ENCODE results near the gene ZNF516. TPM values are rescaled to one million over a fixed set of nuclear protein-coding genes. Genes with fewer than 3 reads are reported as not detected.
A peak's percentile ranks its signal among the peaks of the same experiment; 100 is the strongest.

ZNF516 gene
- total RNA-seq, 1 donor, result 27.7 TPM

GRCh38 chr18:76518860-76519538 is 24.0 kb upstream of the ZNF516 start:
- Histone ChIP-seq H3K4me3 (ENCODE audit: low read length) (peak overlapping the region; percentile 42), H3K27me3 (ENCODE audit: insufficient read depth, low read length) (peaks cover 18% of the 10 kb centered on the region), H3K4me1 (ENCODE audit: insufficient read depth, low read length) (peaks cover 11% of the 10 kb centered on the region), H3K9me3 (ENCODE audit: low read depth, low read length) (no peaks in the 10 kb centered on the region)

GRCh38 chr18:76518123-76518859 is 23.2 kb upstream of the ZNF516 start:
- peaks cover 11% of the 10 kb centered on the region for H3K4me1 ChIP-seq (ENCODE audit: insufficient read depth, low read length)
- H3K4me3 ChIP-seq (ENCODE audit: low read length), result peak overlapping the region; percentile 42
- H3K9me3 ChIP-seq (ENCODE audit: low read depth, low read length), result no peaks in the 10 kb centered on the region
- peaks cover 18% of the 10 kb centered on the region for H3K27me3 ChIP-seq (ENCODE audit: insufficient read depth, low read length)

- peaks cover 11% of the 10 kb centered on the region for H3K4me1 ChIP-seq (ENCODE audit: insufficient read depth, low read length)
These were observed 20.5 kb upstream of the ZNF516 start for GRCh38 chr18:76515576-76515975.

GRCh38 chr18:76514573-76514972 is 19.5 kb upstream of the ZNF516 start:
- H3K4me1 ChIP-seq (ENCODE audit: insufficient read depth, low read length), result peaks cover 11% of the 10 kb centered on the region
- H3K4me3 ChIP-seq (ENCODE audit: low read length), result no peak overlapping the region
- peaks cover 18% of the 10 kb centered on the region for H3K27me3 ChIP-seq (ENCODE audit: insufficient read depth, low read length)
- no peaks in the 10 kb centered on the region for H3K9me3 ChIP-seq (ENCODE audit: low read depth, low read length)

More at GRCh38 chr18:76515576-76515975, 20.5 kb upstream of the ZNF516 start:
- no peak overlapping the region for H3K4me3 ChIP-seq (ENCODE audit: low read length)
- no peaks in the 10 kb centered on the region for H3K9me3 ChIP-seq (ENCODE audit: low read depth, low read length)
- H3K27me3 ChIP-seq (ENCODE audit: insufficient read depth, low read length), result peaks cover 18% of the 10 kb centered on the region

- Histone ChIP-seq H3K9me3 (ENCODE audit: low read depth, low read length) (no peaks in the 10 kb centered on the region), H3K4me3 (ENCODE audit: low read length) (no peak overlapping the region), H3K4me1 (ENCODE audit: insufficient read depth, low read length) (peaks cover 47% of the 10 kb centered on the region), H3K27me3 (ENCODE audit: insufficient read depth, low read length) (no peaks in the 10 kb centered on the region)
These were observed 12.9 kb upstream of the ZNF516 start for GRCh38 chr18:76507830-76508385.

- H3K4me1 ChIP-seq (ENCODE audit: insufficient read depth, low read length), result peaks cover 55% of the 10 kb centered on the region
- no peak overlapping the region for H3K4me3 ChIP-seq (ENCODE audit: low read length)
- no peaks in the 10 kb centered on the region for H3K9me3 ChIP-seq (ENCODE audit: low read depth, low read length)
- no peaks in the 10 kb centered on the region for H3K27me3 ChIP-seq (ENCODE audit: insufficient read depth, low read length)
These were observed 12.1 kb upstream of the ZNF516 start for GRCh38 chr18:76506974-76507764.

- Histone ChIP-seq H3K9me3 (ENCODE audit: low read depth, low read length) (no peaks in the 10 kb centered on the region), H3K4me3 (ENCODE audit: low read length) (no peak overlapping the region), H3K27me3 (ENCODE audit: insufficient read depth, low read length) (no peaks in the 10 kb centered on the region), H3K4me1 (ENCODE audit: insufficient read depth, low read length) (peaks cover 56% of the 10 kb centered on the region)
These were observed 11.4 kb upstream of the ZNF516 start for GRCh38 chr18:76506395-76506794.

GRCh38 chr18:76505614-76506013 is 10.6 kb upstream of the ZNF516 start:
- Histone ChIP-seq H3K4me1 (ENCODE audit: insufficient read depth, low read length) (peaks cover 61% of the 10 kb centered on the region), H3K9me3 (ENCODE audit: low read depth, low read length) (no peaks in the 10 kb centered on the region), H3K27me3 (ENCODE audit: insufficient read depth, low read length) (no peaks in the 10 kb centered on the region), H3K4me3 (ENCODE audit: low read length) (no peak overlapping the region)

- Histone ChIP-seq H3K9me3 (ENCODE audit: low read depth, low read length) (no peaks in the 10 kb centered on the region), H3K27me3 (ENCODE audit: insufficient read depth, low read length) (no peaks in the 10 kb centered on the region), H3K4me3 (ENCODE audit: low read length) (no peak overlapping the region), H3K4me1 (ENCODE audit: insufficient read depth, low read length) (peaks cover 68% of the 10 kb centered on the region)
These were observed 9.7 kb upstream of the ZNF516 start for GRCh38 chr18:76504749-76505148.

GRCh38 chr18:76503649-76504386 is 8.8 kb upstream of the ZNF516 start:
- Histone ChIP-seq H3K9me3 (ENCODE audit: low read depth, low read length) (no peaks in the 10 kb centered on the region), H3K4me1 (ENCODE audit: insufficient read depth, low read length) (peaks cover 77% of the 10 kb centered on the region), H3K4me3 (ENCODE audit: low read length) (no peak overlapping the region), H3K27me3 (ENCODE audit: insufficient read depth, low read length) (no peaks in the 10 kb centered on the region)

- Histone ChIP-seq H3K4me1 (ENCODE audit: insufficient read depth, low read length) (peaks cover 79% of the 10 kb centered on the region), H3K27me3 (ENCODE audit: insufficient read depth, low read length) (no peaks in the 10 kb centered on the region), H3K9me3 (ENCODE audit: low read depth, low read length) (no peaks in the 10 kb centered on the region), H3K4me3 (ENCODE audit: low read length) (no peak overlapping the region)
These were observed 7.5 kb upstream of the ZNF516 start for GRCh38 chr18:76502551-76502950.

- H3K4me1 ChIP-seq (ENCODE audit: insufficient read depth, low read length), result peaks cover 59% of the 10 kb centered on the region
These were observed 4.7 kb upstream of the ZNF516 start for GRCh38 chr18:76499637-76500340.

GRCh38 chr18:76499021-76499420 is 4.0 kb upstream of the ZNF516 start:
- no peak overlapping the region for H3K4me3 ChIP-seq (ENCODE audit: low read length)
- H3K4me1 ChIP-seq (ENCODE audit: insufficient read depth, low read length), result peaks cover 54% of the 10 kb centered on the region
- no peaks in the 10 kb centered on the region for H3K27me3 ChIP-seq (ENCODE audit: insufficient read depth, low read length)
- no peaks in the 10 kb centered on the region for H3K9me3 ChIP-seq (ENCODE audit: low read depth, low read length)

More at GRCh38 chr18:76499637-76500340, 4.7 kb upstream of the ZNF516 start:
- H3K9me3 ChIP-seq (ENCODE audit: low read depth, low read length), result no peaks in the 10 kb centered on the region
- no peak overlapping the region for H3K4me3 ChIP-seq (ENCODE audit: low read length)
- H3K27me3 ChIP-seq (ENCODE audit: insufficient read depth, low read length), result no peaks in the 10 kb centered on the region

GRCh38 chr18:76498064-76498463 is 3.0 kb upstream of the ZNF516 start:
- H3K4me1 ChIP-seq (ENCODE audit: insufficient read depth, low read length), result peaks cover 50% of the 10 kb centered on the region
- no peaks in the 10 kb centered on the region for H3K9me3 ChIP-seq (ENCODE audit: low read depth, low read length)
- no peaks in the 10 kb centered on the region for H3K27me3 ChIP-seq (ENCODE audit: insufficient read depth, low read length)
- no peak overlapping the region for H3K4me3 ChIP-seq (ENCODE audit: low read length)

Data from mononuclear cell (primary cell).